A549 (cell line): ENCODE results near the gene PBX1.

Source experiments
- EP300 ChIP-seq, 2 experiments: fragments of >200 bp; sonication (Bioruptor Twin); formaldehyde crosslinking; IDR thresholded peaks; 2 replicates in 1 of 2; 3 replicates in 1 of 2; pipeline ENCODE4 v1.6.1; 2016 to 2017
- JUN ChIP-seq, 2 experiments: fragments of >200 bp; sonication (Bioruptor Twin); formaldehyde crosslinking; IDR thresholded peaks; 2 replicates in 1 of 2; 3 replicates in 1 of 2; pipeline ENCODE4 v1.6.1; 2016 to 2017
- JUNB ChIP-seq: fragments of >200 bp; sonication (Bioruptor Twin); formaldehyde crosslinking; IDR thresholded peaks from 2 replicates; pipeline ENCODE4 v1.6.1; 2016
- POLR2A ChIP-seq: IDR thresholded peaks from 2 replicates; pipeline ENCODE4 v1.6.1; 2012; ENCODE audit warnings: mild to moderate bottlenecking, low read length
- RAD21 ChIP-seq, 2 experiments: fragments of >200 bp in 1 of 2; sonication (Bioruptor Twin) in 1 of 2; formaldehyde crosslinking in 1 of 2; IDR thresholded peaks in 1 of 2; conservative IDR thresholded peaks in 1 of 2; 2 replicates in 1 of 2; 3 replicates in 1 of 2; pipeline ENCODE4 v1.6.1; 2012 to 2018; ENCODE audit warnings: inconsistent platforms in 1 of 2
- RFX5 ChIP-seq: fragments of 450-650 bp; IDR thresholded peaks from 2 replicates; pipeline ENCODE4 v1.7.1; 2014; ENCODE audit warnings: antibody characterized with exemption, mild to moderate bottlenecking, moderate library complexity
- SMC3 ChIP-seq: fragments of >200 bp; sonication (Bioruptor Twin); formaldehyde crosslinking; IDR thresholded peaks from 3 replicates; pipeline ENCODE4 v1.6.1; 2018; ENCODE audit warnings: inconsistent platforms
- TF ChIP-seq, protein P1 (sequence below): fragments of >200 bp; sonication (Bioruptor Twin); formaldehyde crosslinking; IDR thresholded peaks from 3 replicates; pipeline ENCODE4 v1.5.1; 2016

DNA sequence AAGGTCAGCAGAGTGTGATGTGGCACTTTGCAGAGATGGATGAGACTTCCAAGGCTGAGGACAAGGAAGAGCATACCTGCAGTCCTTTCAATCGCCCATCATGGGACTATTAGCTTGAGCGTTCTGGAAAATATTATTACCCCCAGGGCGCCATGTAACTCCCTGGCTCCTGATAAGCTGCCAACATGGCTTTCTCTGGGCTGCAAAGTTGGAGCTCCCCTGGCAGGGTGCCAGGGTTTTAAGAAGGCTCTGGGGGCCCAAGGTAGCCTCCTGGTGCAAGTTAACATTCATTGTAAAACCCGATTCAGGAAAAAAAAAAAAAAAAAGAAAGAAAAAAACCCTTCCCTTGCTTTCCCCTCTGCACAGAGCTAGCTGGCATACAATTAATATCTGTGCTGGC is 196.7 kb downstream of the PBX1 start:
- TF ChIP-seq, protein P1, sequence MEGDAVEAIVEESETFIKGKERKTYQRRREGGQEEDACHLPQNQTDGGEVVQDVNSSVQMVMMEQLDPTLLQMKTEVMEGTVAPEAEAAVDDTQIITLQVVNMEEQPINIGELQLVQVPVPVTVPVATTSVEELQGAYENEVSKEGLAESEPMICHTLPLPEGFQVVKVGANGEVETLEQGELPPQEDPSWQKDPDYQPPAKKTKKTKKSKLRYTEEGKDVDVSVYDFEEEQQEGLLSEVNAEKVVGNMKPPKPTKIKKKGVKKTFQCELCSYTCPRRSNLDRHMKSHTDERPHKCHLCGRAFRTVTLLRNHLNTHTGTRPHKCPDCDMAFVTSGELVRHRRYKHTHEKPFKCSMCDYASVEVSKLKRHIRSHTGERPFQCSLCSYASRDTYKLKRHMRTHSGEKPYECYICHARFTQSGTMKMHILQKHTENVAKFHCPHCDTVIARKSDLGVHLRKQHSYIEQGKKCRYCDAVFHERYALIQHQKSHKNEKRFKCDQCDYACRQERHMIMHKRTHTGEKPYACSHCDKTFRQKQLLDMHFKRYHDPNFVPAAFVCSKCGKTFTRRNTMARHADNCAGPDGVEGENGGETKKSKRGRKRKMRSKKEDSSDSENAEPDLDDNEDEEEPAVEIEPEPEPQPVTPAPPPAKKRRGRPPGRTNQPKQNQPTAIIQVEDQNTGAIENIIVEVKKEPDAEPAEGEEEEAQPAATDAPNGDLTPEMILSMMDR: no peak
- no peak for TF ChIP-seq RAD21 (conservative IDR thresholded peaks at IDR 0.05 in 1 of 2, IDR thresholded peaks at IDR 0.05 in 1 of 2)
- TF ChIP-seq SMC3: no peak
- TF ChIP-seq RFX5: no peak
- TF ChIP-seq POLR2A: no peak
- TF ChIP-seq EP300 (IDR thresholded peaks at IDR 0.05): no peak
- TF ChIP-seq JUN (IDR thresholded peaks at IDR 0.05): no peak
- no peak for TF ChIP-seq JUNB
